ENCODE results near the gene ZBTB16. TPM values are rescaled to one million over a fixed set of nuclear protein-coding genes. Genes with fewer than 3 reads are reported as not detected.

ZBTB16 gene
- polyA plus RNA-seq, 3 donors, result 1.3 to 2.7 (median 1.3) TPM

DNA sequence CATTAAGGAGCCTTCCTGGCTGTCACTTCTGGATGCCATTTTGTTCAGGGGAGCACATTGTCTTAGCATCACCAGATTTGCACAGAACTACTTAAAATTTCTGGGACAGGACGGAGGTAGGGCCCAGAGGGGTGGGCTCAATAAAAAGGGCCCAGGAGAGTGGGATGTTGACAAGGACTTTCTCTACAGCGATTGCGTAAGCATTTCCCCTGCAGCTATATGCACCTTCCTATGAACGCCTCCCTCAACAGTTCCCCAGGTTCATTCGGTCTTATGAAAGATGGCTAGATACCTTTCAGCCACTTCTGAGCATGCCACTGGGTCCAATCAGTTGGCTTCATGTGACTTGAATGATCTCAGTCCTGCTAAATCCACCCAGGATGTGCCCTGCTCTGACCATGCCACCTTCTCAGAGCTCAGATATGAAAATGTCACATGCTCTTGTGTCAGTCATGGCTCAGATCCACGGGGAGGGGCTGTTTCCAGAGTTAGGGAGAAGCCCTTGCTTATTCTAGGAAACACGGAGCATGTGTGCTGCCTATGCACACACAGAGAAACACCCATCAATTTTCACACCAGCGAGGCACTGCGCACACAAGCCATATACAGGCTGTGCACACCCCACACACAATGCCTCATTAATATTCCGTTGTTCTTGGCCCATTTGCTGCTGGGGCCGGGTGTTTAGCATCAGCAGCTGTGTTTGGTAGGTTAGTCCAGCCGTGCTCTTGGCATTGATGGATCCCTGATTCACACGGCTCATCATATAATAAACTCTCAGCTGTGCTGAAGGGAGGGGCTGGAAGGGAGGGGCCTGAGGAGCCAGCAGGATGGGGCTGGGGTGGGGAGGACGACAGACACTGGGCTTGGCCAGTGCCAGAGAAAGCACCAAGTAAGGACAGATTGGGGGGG is 184.2 kb downstream of the ZBTB16 start:
- peak; percentile 24 for DNase-seq

DNA sequence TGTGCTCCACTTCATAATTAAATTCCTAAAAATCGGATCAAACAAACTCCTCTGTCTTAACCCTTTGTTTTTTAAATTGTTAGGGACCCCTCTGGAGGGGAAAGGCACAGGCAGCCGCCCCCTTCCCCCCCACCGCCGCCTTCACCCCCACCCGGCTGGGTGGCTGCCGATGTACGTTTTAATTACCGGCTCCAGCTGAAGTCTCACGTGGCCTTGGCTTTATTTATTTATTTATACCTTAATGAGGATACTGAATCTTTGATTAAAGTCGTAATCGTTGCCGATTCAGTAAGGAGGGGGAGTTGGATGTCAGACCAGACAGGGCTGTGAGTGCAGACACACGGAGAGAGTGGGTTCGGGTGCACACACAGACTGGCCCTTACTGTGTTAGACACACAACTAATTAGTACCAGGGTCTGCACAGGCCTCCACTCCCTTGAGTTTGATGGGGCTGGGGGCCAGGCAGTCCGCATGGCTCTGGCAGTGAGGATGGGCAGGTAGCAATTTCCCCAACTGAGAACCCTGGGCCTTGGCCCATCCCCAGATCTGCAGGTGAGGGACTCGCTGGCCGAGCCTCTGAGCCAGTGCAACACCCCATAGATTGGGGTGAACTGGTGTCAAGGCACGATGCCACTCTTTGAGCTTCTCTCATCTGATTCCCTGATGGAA is 185.3 kb downstream of the ZBTB16 start:
- no peak for DNase-seq

DNA sequence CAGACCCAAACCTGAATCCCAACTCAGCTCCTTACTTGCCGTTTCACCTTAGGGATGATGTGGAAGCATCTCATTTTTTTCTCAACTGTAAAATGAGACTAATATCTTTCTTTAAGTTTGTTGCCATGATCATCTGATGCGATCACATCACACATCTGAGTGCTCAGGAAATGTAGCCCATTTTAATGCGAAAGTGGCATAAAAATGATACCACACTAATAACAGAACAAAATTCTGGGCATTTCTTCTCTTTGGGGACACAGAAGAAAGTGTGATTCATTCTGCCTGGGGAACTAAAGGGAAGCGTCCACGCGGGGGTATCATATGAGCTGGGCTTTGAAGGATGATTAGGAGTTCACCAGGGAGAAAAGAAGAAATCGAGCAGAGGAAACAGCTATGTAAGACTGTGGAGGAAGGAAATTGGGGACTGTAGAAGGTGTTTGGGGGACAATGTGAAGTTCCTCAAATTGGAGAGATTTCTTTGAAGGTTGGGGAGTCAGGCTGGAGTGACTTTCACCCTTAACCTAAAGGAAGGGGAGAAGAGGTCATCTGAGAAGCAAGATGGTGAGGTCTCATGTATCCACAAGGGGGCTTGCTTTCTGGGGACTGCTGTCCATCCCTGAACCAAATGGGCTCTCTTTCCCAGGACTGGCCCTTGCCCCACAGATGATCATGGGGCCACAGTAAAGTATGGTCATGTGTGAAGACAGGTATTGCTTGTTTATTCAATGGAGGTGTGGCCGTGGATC is 187.0 kb downstream of the ZBTB16 start:
- no peak for DNase-seq

- DNase-seq, result no peak
Observed at GRCh38 chr11:114247070-114247789, 187.7 kb downstream of the ZBTB16 start.

GRCh38 chr11:114250180-114250579 is 190.7 kb downstream of the ZBTB16 start:
- DNase-seq, result no peak

DNA sequence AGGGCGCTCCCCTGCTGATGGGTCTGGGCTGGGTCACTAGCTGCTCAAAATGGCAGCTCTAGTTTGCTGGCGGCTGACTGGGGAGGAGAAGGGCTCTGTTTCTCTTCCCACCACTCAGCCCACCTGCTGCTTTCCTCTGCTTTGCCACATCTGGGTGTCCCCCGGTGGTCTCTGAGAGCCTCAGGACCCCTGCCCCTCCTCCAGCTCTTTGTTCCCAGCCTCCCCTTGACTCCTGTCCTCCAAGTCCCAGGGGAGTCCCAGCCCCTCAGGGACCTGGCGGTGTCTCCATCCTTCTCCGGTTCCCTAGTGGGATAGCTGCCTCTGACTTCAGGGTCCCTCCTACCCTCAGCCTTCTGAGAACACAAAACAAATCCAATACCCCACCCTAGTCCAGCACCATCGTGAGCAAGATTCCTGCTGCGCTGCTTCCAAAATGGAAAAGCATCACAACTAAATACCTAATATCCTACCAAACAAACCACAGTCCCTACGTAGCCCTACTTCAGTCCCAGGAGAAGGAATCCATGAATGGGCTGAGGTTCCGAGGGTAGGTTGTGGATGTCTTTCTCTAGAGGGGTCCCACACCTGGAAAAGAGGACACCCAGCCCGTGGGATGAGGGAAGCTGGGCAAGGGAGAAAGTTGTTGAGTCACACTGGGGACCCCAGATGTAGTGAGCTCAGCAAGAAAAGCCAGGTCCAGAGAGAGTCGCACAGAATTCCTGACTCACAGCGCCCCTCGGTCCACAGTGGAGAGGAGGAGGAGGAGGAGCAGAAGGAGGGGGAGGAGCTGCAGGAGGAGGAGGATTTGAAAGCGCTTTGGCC is 191.7 kb downstream of the ZBTB16 start:
- no peak for DNase-seq

DNA sequence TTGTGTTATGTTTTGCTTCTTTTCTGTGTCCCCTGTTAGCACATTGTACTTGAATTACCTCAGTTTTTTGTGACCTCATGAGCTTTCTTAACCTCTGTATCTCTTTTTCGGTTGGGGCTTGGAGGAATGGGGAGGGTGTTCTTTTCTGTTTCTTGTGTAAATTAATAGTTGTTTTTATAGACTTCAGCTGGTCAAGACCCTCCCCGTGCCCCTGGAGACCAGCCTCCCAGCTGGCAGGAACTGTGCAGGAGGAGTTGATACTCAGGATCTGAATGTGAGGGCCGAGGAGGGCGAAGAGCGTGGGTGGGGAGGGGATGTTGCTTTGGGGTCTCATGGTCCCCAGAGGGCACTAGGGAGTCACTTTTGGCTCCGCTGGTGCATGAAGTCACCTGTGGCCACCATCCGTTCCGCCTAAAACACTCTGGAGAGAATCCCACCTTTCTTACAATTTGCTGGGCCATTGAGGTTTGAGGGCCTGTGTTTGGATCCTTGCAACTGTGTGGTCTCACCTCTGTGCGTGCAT is 192.4 kb downstream of the ZBTB16 start:
- DNase-seq, result peak; percentile 58

- DNase-seq, result peak; percentile 29
Observed at GRCh38 chr11:114252767-114253166, 193.3 kb downstream of the ZBTB16 start.

DNA sequence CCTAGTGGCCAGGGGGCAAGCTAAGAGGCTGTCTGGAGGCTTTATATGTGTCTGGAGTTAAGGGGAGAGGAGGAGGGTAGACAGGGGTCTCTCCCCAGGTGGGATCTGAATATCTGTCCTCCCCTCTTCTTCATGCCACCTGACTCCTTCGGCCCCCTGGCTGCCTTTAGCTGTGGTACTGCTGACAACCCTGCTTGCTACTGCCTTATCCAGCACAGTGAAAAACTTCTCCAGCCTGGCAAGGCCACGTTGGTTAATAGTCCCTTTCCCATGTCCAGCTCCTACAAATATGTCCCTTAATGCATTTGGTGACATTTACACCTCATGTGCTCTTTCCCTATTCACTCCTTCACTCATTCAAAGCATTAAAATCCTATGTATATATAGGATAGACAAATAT is 194.3 kb downstream of the ZBTB16 start:
- no peak for DNase-seq

- DNase-seq, result no peak
Observed at GRCh38 chr11:114254571-114255146, 195.1 kb downstream of the ZBTB16 start.

GRCh38 chr11:114255289-114255688 is 195.8 kb downstream of the ZBTB16 start:
- no peak for DNase-seq

DNA sequence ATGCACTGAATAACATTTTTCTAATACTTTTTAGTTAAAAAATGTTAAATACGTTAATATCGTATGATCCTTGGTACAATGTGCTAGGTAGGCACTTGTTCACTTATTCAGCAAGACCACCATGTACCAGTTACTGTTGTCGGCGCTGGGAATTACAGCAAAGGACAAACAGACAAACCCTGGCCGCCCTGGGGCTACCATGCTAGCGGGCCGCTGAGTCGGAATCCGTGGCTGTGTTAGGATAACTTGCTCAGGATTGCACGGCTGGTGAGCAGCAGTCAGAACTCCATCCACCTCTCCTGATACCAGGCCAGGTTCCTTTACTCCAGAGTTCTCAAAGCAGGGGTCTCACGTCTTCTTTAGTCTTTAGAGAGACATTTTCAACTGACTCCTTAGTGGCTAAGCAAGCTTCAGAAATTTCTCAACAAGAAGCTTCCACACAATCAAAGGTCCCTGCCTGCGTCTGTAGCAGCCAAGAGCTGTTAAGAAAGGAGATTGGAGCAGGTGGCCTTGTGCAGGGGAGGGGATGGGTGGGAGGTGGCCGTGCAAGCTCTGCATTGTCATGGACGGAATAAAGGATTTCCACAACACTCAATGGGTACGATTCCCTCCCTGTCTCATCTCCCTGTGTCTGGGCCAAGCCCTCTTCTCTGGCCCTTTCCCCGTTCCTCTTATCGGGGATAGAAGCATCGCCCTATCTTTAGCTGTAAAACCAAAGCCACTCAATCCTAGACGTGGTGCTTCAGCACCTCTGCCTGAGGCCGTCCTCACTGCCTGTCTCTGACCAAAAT is 196.9 kb downstream of the ZBTB16 start:
- DNase-seq, result no peak

- DNase-seq, result no peak
Observed at GRCh38 chr11:114256967-114257286, 197.4 kb downstream of the ZBTB16 start.

DNA sequence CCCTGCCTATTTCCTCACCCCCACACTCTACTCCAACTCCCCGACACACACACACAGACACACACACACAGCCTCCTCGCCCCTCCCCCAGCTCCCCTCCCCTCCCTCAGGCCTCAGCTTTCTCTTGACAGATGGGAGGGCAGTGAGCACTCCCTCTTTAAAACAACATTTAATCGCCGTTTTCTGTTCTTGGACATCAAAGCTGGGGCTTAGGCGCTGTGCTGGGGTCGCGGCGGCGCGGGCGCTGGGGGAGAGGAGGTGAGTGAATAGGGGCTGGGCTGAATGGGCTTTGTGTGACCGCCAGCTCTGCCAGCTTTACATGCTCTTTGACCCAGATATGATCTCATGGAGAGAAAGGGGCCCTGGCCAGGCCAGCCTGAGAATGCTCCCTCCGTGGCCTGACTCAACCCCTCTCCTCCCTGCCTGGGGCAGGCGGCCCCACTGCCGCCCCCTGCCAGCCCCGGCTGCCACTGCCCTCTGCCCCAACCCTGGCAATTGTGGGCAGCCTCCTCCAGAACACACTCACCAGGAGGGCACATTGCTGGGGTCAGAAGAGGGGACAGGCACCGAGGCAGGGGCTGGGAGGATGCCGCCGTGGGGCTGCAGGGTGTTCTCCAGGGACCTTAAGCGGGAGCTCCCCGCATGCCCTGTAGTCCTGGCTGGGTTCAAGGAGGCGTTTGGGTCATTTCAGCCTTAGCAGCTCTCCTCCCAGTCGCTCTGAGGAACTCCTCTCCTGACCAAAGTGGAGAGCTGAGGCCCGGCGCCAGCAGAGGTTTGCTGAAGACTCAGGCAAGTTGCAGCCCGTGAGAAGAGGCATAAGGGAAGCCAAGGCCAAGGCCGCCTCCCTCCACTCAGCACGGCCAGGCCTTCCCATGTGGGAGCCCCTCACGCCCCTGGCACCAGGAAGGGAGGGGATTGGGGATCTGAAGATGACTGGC is 198.4 kb downstream of the ZBTB16 start:
- DNase-seq, result peak; percentile 52

- DNase-seq, result no peak
Observed at GRCh38 chr11:114258696-114259095, 199.2 kb downstream of the ZBTB16 start.

- DNase-seq, result no peak
Observed at GRCh38 chr11:114259124-114259526, 199.6 kb downstream of the ZBTB16 start.

- DNase-seq, result no peak
Observed at GRCh38 chr11:114259551-114259983, 200.1 kb downstream of the ZBTB16 start.

- DNase-seq, result no peak
Observed at GRCh38 chr11:114260077-114260476, 200.6 kb downstream of the ZBTB16 start.

Data from renal pelvis (tissue), 4 donors.